H1 (cell line): ENCODE data around the gene NLRX1. TPM values are rescaled to one million over a fixed set of nuclear protein-coding genes. Genes with fewer than 3 reads are reported as not detected.

Experiments
- ASH2L ChIP-seq: fragments of 200-600, 300-600 bp; sonication (generic); IDR thresholded peaks from one replicate; pipeline ENCODE4 v1.7.1; 2017; ENCODE audit warnings: low read length
- CEBPB ChIP-seq: IDR thresholded peaks from 2 replicates; pipeline ENCODE4 v1.6.1; 2012; ENCODE audit warnings: low read depth, low read length
- CTCF ChIP-seq, 3 experiments: IDR thresholded peaks; 1 replicate in 2 of 3; 2 replicates in 1 of 3; pipeline versions ENCODE4 v1.5.1 to v1.6.1; 2011; ENCODE audit warnings: low read length in 3 of 3, mild to moderate bottlenecking in 3 of 3, inconsistent platforms in 2 of 3, low read depth in 1 of 3, moderate library complexity in 1 of 3; ENCODE audit not compliant: insufficient read depth in 1 of 3; ENCODE audit errors: control extremely low read depth in 1 of 3
- HDAC6 ChIP-seq: IDR thresholded peaks from one replicate; pipeline ENCODE4 v1.7.1; 2012; ENCODE audit warnings: low read depth, mild to moderate bottlenecking, inconsistent platforms, low read length, moderate library complexity
- JUND ChIP-seq: IDR thresholded peaks from 2 replicates; pipeline ENCODE4 v1.6.1; 2011; ENCODE audit warnings: mild to moderate bottlenecking, improper control_type of control experiment, low read length
- POLR2A ChIP-seq, 2 experiments: IDR thresholded peaks; 1 replicate in 1 of 2; 2 replicates in 1 of 2; pipeline ENCODE4 v1.6.1; 2011; ENCODE audit warnings: low read depth in 2 of 2, low read length in 2 of 2, mild to moderate bottlenecking in 2 of 2; ENCODE audit errors: control extremely low read depth in 1 of 2
- SIX5 ChIP-seq: IDR thresholded peaks from 2 replicates; pipeline ENCODE4 v1.6.1; 2011; ENCODE audit warnings: mild to moderate bottlenecking, low read depth, low read length
- polyA plus RNA-seq, 7 experiments: library from polyadenylated mRNA; depleted of rRNA in 3 of 7; stranded (reverse) in 5 of 7; unstranded in 2 of 7; fragments of >200 nt in 5 of 7; fragments of 200-250 nt in 2 of 7; gene quantifications; 1 replicate in 5 of 7; 2 replicates in 1 of 7; 4 replicates in 1 of 7; pipeline versions ENCODE4 v1.2.1 to v1.2.3, GENCODE V29; 2011 to 2013; ENCODE audit warnings: missing spikeins in 2 of 7, mixed read lengths in 2 of 7
- total RNA-seq: library from RNA; stranded (reverse); fragmentation: NEBNext Ultra II Directional; extraction: Animal tissue kit (Norgen Biotek cat#: 25700); gene quantifications from 2 replicates; pipeline ENCODE4 v1.2.1, GENCODE V29; 2021

NLRX1 gene
- total and polyA plus RNA-seq, 2 of the 8 experiments (the other 6 are each of a cell fraction or from before 2014, with no cell fraction given) = 13.2 to 18.6 TPM

- TF ChIP-seq CTCF (IDR thresholded peaks at IDR 0.05; ENCODE audit: control extremely low read depth in 1 of 3, insufficient read depth in 1 of 3, low read depth in 1 of 3, low read length in 3 of 3) (peak in 2 of 3 experiments; percentile 87; a peak in 3 of 4 replicates), HDAC6 (no peak), POLR2A (IDR thresholded peaks at IDR 0.05; ENCODE audit: control extremely low read depth in 1 of 2, low read depth in 2 of 2, low read length in 2 of 2) (no peak), ASH2L (no peak), CEBPB (peak; percentile 81), JUND (0 out of 2 replicates have a peak, but pooled peaks have one; percentile 29), SIX5 (no peak)
Observed at GRCh38 chr11:119196833-119197483, 28.4 kb downstream of the NLRX1 start (continued).
